ENCODE results near the gene ABCA8. TPM values are rescaled to one million over a fixed set of nuclear protein-coding genes. Genes with fewer than 3 reads are reported as not detected.

Gene ABCA8
- total RNA-seq, 4 donors from 2014 or later, result 26.1 to 95.4 (median 56.1) TPM

- Histone ChIP-seq H3K4me3 (replicated peaks in 1 of 3) (no peak overlapping the region), H3K4me1 (no peaks in the 10 kb centered on the region), H3K36me3 (no peaks in the 10 kb centered on the region), H3K9me3 (no peaks in the 10 kb centered on the region), H3K27ac (no peak overlapping the region), H3K27me3 (no peaks in the 10 kb centered on the region)
- TF ChIP-seq, protein P1, sequence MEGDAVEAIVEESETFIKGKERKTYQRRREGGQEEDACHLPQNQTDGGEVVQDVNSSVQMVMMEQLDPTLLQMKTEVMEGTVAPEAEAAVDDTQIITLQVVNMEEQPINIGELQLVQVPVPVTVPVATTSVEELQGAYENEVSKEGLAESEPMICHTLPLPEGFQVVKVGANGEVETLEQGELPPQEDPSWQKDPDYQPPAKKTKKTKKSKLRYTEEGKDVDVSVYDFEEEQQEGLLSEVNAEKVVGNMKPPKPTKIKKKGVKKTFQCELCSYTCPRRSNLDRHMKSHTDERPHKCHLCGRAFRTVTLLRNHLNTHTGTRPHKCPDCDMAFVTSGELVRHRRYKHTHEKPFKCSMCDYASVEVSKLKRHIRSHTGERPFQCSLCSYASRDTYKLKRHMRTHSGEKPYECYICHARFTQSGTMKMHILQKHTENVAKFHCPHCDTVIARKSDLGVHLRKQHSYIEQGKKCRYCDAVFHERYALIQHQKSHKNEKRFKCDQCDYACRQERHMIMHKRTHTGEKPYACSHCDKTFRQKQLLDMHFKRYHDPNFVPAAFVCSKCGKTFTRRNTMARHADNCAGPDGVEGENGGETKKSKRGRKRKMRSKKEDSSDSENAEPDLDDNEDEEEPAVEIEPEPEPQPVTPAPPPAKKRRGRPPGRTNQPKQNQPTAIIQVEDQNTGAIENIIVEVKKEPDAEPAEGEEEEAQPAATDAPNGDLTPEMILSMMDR (IDR thresholded peaks at IDR 0.05), result no peak
- TF ChIP-seq POLR2A (IDR thresholded peaks at IDR 0.05), result no peak
- whole genome bisulfite sequencing, 2 donors, result 81 to 86% methylated on average over 8 of the region's 8 CpGs
- intact Hi-C loops (cut with DNase I), result no loop called here
- no peak for DNase-seq
Measured at GRCh38 chr17:68903286-68903685, 51.9 kb downstream of the ABCA8 start.

GRCh38 chr17:68897557-68897956, 57.6 kb downstream of the ABCA8 start:
- no peak for DNase-seq
- H3K36me3 ChIP-seq, result no peaks in the 10 kb centered on the region
- H3K27me3 ChIP-seq, result no peaks in the 10 kb centered on the region
- H3K27ac ChIP-seq, result no peak overlapping the region
- no peaks in the 10 kb centered on the region for H3K4me1 ChIP-seq
- no peak overlapping the region for H3K4me3 ChIP-seq (replicated peaks in 1 of 3)
- H3K9me3 ChIP-seq, result no peaks in the 10 kb centered on the region
- intact Hi-C loops (cut with DNase I), result no loop called here
- no peak for TF ChIP-seq POLR2A (IDR thresholded peaks at IDR 0.05)
- TF ChIP-seq, protein P1 (IDR thresholded peaks at IDR 0.05), result no peak

- H3K36me3 ChIP-seq, result no peaks in the 10 kb centered on the region
- no peaks in the 10 kb centered on the region for H3K9me3 ChIP-seq
- H3K27ac ChIP-seq, result no peak overlapping the region
- no peak overlapping the region for H3K4me3 ChIP-seq (replicated peaks in 1 of 3)
- no peaks in the 10 kb centered on the region for H3K4me1 ChIP-seq
- intact Hi-C loops (cut with DNase I), result no loop called here
- DNase-seq, result no peak
- no peak for TF ChIP-seq POLR2A (IDR thresholded peaks at IDR 0.05)
- TF ChIP-seq, protein P1 (IDR thresholded peaks at IDR 0.05), result no peak
- H3K27me3 ChIP-seq, result no peaks in the 10 kb centered on the region
- 69 to 85% methylated on average over 5 of the region's 5 CpGs for WGBS, 2 donors
Measured at GRCh38 chr17:68892658-68893057, 62.5 kb downstream of the ABCA8 start.

DNA sequence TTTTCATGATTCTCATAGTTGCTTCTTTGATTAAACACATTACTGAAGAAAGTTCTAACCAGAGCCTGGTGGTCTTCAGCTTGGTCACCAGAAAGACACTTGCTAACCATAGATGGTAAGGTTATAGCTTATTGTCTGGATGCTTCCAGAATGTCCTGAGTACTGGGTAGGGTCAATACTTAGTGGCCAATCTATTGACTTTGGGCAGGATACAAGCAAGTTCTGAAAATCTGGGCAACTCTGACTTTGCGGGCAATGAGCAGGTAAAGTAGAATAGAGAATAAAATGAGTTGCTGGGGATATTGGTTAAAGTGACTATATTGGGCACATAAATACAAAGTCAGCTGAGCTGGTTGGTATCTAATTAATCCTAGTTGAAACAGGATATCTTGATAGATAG, 63.0 kb downstream of the ABCA8 start:
- 96% methylated on average over 1 of the region's 1 CpG for WGBS, 2 donors
- Histone ChIP-seq H3K27ac (no peak overlapping the region), H3K9me3 (no peaks in the 10 kb centered on the region), H3K4me3 (replicated peaks in 1 of 3) (no peak overlapping the region), H3K4me1 (no peaks in the 10 kb centered on the region), H3K27me3 (no peaks in the 10 kb centered on the region), H3K36me3 (no peaks in the 10 kb centered on the region)
- no peak for TF ChIP-seq POLR2A (IDR thresholded peaks at IDR 0.05)
- TF ChIP-seq, protein P1 (IDR thresholded peaks at IDR 0.05), result no peak
- intact Hi-C loops (cut with DNase I), result no loop called here
- DNase-seq, result no peak

DNA sequence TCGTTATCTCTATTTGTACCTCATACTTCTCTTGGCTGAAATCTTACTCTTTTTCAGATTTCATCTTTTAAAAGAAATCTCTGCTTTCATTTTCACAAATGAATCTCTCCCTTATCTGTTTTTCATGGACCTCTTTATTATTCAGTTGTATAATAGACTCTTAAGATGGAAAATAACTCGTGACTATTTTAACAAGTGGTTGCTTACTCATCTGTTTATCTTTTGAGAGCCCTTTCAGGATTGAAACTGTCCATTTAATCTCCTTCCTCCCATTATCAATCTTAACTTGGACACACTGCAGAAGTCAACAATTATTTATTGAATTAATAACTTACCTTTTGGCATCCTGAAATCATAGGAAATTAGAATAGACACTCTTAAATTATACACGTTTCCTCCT, 68.8 kb downstream of the ABCA8 start:
- Histone ChIP-seq H3K36me3 (peaks cover 0 to under 1% of the 10 kb centered on the region in 2 donors), H3K4me3 (replicated peaks in 1 of 3) (no peak overlapping the region), H3K9me3 (no peaks in the 10 kb centered on the region), H3K27me3 (no peaks in the 10 kb centered on the region), H3K27ac (no peak overlapping the region), H3K4me1 (no peaks in the 10 kb centered on the region)
- no peak for DNase-seq
- WGBS, 2 donors, result 77 to 82% methylated on average over 3 of the region's 3 CpGs
- intact Hi-C loops (cut with DNase I), result no loop called here
- TF ChIP-seq POLR2A (IDR thresholded peaks at IDR 0.05), result no peak
- TF ChIP-seq, protein P1 (IDR thresholded peaks at IDR 0.05), result no peak

Data from thyroid gland (tissue), 4 donors.